ENCODE data around the gene CMTM7.
"Not testable (repeated sequence)": the region's sequence is repeated elsewhere in the genome, so short reads cannot be mapped to it uniquely, and the experiment has no call there.

The CMTM7 gene

GRCh38 chr3:32464726-32465125 lies 73.1 kb downstream of the CMTM7 start:
- DNase-seq (ENCODE audit: low read depth); H3K4me3 ChIP-seq (ENCODE audit: low read length): not testable (repeated sequence)

- H3K4me3 ChIP-seq (ENCODE audit: low read length); DNase-seq (ENCODE audit: low read depth): not testable (repeated sequence)
Observed at GRCh38 chr3:32466808-32467207, 75.2 kb downstream of the CMTM7 start.

GRCh38 chr3:32467333-32468070 lies 75.8 kb downstream of the CMTM7 start:
- peak; percentile 90 for TF ChIP-seq CTCF (conservative IDR thresholded peaks at IDR 0.05; ENCODE audit: low read depth, low read length)
- peak; percentile 16 for DNase-seq (ENCODE audit: low read depth)
- peak overlapping the region; percentile 10 for H3K4me3 ChIP-seq (ENCODE audit: low read length)

GRCh38 chr3:32469151-32469874 lies 77.7 kb downstream of the CMTM7 start:
- no peak overlapping the region for H3K4me3 ChIP-seq (ENCODE audit: low read length)
- DNase-seq (ENCODE audit: low read depth), result no peak
- no peak for TF ChIP-seq CTCF (conservative IDR thresholded peaks at IDR 0.05; ENCODE audit: low read depth, low read length)

- no peak for TF ChIP-seq CTCF (conservative IDR thresholded peaks at IDR 0.05; ENCODE audit: low read depth, low read length)
- no peak overlapping the region for H3K4me3 ChIP-seq (ENCODE audit: low read length)
- DNase-seq (ENCODE audit: low read depth), result no peak
Observed at GRCh38 chr3:32470362-32470761, 78.7 kb downstream of the CMTM7 start.

- H3K4me3 ChIP-seq (ENCODE audit: low read length), result no peak overlapping the region
- TF ChIP-seq CTCF (conservative IDR thresholded peaks at IDR 0.05; ENCODE audit: low read depth, low read length), result no peak
- DNase-seq (ENCODE audit: low read depth), result no peak
Observed at GRCh38 chr3:32471246-32471645, 79.6 kb downstream of the CMTM7 start.

- not testable (repeated sequence) for DNase-seq (ENCODE audit: low read depth); H3K4me3 ChIP-seq (ENCODE audit: low read length)
Observed at GRCh38 chr3:32472151-32472550, 80.5 kb downstream of the CMTM7 start.

GRCh38 chr3:32474201-32474600 lies 82.5 kb downstream of the CMTM7 start:
- DNase-seq (ENCODE audit: low read depth), result no peak
- no peak overlapping the region for H3K4me3 ChIP-seq (ENCODE audit: low read length)
- TF ChIP-seq CTCF (conservative IDR thresholded peaks at IDR 0.05; ENCODE audit: low read depth, low read length), result no peak

Data from retinal pigment epithelial cell (primary cell).